H4 (cell line): ENCODE measurements around the gene GPBP1L1. TPM values are rescaled to one million over a fixed set of nuclear protein-coding genes. Genes with fewer than 3 reads are reported as not detected.
"Not testable (repeated sequence)": the region's sequence is repeated elsewhere in the genome, so short reads cannot be mapped to it uniquely, and the experiment has no call there.

Experiments
- DNase-seq: peaks from one replicate; pipeline ENCODE4 v3.0.0-alpha.2; 2015; ENCODE audit warnings: low spot score
- total RNA-seq: library from RNA; depleted of rRNA; stranded (reverse); fragments of >200 nt; shearing (Covaris generic); gene quantifications from 2 replicates; pipeline ENCODE4 v1.2.3, GENCODE V29; 2014

The GPBP1L1 gene
- total RNA-seq, 1 experiment from 2014 or later: 151 TPM

DNA sequence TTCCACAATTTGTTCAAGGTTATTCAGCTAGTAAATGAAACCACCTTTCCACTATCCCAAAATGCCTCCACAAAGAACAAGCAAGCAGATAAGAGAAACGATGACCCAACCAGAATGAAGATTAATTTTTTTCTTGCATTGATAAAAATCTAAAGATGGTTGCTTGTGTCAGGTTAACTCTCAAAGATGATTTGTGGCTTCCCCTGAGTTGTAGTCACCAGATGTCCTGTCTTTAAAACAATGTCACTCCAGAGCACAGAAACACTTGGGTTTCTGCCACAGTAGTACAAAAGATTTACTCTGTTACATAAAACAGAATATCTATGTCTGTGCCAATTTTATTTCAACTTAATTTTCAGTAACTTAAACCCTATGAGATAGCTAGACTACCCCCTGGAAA, 51.1 kb downstream of the GPBP1L1 start:
- no peak for DNase-seq

DNA sequence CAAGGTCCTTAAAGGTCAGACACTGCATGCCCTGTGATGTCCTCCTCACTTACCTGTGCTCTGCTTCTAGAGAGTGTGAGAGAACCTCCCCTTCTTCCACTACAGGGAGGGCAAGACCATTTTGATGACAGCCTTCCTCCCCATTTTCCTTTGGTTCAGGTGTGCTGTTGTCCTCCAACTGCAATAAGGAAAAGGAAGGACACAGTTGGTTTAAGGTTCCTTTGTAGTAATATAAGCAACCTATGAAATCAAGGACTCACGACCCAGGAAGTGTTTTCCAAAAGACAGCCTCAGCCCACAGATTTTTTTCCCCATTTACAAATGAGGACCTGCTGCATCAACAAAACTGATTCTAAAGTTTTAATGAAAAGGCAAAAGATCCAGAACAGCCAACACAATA, 55.9 kb downstream of the GPBP1L1 start:
- DNase-seq: no peak

DNA sequence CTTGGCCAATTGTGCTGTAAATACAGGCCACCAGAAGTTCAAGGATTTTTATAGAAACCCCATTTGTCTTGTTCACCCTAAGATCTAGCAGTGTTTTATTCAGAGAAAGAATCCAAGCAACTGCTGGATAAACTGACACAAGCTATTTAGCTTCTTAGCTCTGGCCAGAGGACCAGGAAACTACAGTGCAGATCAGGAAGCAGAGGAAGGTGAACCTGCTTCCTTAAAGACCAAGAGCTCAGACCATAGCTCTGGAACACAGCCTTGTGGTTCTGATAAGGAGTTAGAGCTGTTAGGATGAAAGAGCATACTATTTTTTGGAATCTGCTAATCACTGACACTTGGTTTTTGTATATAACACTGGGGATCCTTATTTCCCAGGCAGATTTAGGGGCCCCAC, 57.3 kb downstream of the GPBP1L1 start:
- DNase-seq: no peak

DNA sequence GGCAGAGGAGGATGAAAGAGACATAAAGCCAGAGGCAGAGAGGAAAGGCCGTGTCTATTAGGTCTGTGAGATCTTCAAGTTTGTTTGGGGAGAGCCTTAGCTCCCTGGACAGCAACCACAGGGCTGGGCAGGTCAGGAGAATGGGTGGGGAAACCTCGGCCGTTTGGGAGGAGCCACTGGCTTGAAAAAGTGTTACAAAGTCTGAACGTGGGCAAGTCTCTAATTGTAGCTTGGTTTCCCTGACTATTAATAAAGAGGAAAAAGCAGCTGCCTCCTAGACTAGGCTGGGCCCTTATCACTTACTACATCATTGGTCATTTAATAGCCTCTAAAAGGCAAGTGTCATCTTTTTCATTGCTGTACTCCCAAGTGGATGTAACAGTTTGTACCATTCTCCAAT, 62.4 kb downstream of the GPBP1L1 start, which contains the start of gene CCDC17:
TSS of gene CCDC17 (minus strand) at position 83 of the 400 bp plus-strand sequence. CDS start 145 bp downstream, outside the sequence.
- DNase-seq: no peak

DNA sequence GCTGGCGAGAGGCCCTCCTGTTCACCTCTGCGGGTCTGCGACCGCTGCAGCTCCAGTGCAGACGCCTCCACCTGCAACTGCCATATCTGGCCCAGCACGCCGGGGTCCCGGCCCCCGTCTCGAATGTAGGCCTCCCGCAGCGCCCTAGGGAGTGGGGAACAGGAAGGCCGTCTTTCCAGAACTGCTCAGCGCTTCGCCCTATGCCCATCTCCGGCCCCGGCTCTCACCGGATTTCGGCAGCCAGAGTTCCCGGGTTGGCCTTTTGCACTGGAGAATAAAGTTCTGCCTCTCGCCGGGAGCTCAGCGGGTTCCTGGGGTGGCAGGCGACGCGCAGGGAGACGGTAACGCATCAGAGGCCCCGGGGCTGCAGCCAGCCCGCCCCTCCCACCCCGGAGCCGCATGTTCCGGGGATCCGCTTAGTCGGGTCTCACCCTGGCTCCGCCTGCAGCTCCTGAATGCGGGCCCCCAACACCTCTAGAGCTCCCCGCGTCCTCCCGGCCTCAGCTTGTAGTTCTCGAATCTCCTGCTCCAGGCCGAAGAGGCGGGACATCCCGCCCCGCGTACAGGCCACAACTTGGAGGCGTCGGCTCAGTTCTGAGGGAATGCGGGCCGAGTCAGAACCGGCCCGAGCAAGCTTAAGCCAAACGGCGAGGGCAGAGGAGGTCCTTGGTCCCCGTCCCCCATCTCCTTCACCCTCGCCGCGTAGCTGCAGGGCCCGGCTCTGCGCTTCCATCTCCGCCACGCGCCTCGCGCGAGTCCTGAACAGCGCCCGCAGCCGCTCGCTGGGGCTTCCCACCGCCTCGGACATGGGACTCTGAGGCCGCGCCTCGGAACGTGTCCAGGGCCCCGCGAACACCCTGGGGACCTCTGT, 63.6 kb downstream of the GPBP1L1 start:
- DNase-seq: no peak

DNA sequence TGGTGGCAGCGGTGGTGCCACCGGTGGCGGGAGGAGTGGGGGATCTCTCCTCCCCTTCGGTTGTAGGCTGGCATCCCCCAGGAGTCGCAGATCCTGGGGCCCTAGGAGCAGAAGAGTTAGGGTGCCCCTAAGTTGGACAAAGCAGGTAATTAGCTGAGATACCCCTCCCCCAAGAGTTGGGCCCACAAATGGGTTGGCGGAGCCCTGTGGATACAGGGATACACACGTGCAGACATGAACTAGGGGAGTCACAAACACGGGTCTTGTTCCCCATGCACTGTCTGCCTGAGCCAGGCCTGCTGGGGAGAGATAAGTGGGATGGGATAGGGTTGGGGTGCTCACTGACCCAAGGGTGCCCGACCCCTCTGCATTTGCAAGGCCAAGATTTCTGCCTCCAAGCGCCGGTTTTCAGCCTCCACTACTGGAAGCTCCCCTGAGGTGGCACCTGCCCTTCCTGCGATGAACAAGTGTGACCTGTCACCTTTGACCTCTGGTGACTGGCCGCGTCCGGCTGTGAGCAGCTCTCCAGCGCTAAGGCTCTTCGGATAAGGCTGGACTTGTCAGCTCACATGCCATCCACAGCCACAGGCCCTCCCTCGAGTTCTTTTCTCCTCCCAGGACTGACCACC, 64.3 kb downstream of the GPBP1L1 start:
- DNase-seq: no peak

DNA sequence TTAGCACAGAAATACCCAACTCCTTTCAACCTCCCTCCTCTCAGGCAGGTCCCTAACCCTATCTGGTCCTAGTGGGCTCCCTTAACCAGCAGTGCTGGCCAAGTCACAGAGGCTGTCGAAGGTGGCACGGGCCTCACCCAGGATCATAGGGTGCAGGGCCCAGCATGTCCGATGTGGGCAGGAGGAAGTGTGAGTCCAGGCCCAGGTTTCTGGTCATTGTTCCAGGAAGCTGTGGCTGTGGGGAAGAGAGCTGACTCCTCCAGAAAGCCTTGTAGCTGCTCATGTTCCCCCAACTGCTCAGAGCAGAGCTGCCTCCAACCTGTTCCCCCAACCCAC, 64.9 kb downstream of the GPBP1L1 start:
- DNase-seq: no peak

DNA sequence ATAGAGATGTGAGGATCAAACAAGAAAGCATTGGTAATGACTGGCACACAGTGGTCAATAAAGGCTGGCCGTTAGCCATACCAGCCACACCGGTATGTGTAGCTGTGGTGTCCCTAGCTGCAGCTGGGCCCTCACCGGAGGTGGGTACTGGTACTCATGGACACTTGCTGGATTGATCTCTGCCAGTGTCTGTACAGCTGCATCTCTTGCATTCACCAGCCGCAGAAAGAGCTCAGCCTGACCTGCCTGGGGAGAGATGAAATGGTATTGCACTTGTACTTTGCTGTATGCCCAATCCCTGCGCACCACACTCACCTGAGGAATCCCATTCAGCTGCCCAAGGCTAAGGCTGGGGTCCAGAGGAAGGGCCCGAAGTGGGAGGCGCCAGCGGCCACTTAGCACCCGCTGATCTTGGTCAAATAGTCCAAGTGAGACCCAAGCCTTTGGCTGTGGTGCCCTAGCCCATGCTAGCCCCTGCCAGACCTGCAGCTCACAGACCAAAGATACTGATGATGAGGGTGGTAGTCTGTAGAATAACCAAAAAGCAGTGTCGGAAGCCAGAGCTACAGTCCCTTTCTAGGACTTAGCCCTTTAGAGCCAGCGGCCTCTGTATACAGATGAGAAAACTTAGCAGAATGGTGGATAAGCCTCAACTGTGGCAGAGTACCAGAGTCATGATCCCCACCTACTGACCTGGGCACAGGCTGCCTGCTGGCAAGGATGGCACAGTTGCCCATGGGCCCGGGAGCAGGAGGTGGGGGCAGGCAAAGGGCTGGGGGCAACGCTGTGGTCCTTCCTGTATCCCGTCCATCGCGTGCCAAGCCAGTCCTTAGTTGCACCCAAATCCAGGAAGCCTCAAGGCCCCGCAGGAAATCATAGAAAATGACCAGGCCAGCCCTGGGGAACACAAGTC, 65.5 kb downstream of the GPBP1L1 start:
- DNase-seq: no peak

DNA sequence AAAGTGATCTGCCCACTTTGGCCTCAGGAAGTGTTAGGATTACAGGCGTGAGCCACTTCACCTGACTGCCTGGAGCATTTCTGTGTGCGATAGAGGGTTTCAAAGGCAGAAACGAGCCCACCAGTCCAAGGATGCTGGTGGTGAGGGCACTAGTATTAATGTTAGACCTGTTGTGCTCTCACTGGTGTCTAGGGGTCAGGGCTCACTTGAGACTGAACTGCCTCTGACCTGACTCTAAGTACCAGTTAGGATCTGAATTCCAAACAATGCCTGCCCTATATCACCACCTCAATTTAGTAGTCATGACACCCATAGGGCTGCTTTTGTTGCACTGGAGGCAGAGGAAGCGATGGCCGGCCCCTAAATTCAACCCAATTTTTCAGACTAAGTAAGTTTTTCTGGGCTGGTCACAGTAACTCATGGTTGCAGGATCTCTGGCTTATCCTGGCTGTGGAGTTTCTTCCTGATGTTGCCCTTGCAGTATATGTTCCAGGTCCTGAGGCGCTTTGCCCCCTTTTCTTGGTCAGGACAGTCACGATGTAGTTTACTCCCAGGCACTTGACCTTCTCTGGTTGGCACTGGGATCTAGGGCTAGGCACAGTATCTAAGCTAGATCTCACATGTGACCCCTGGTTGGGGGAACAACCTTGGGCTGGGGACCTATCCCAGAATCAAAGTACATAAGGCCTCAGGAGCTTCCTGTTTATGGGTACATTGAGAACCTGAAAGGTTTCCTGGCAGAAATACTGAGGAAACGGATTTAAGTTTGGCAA, 67.0 kb downstream of the GPBP1L1 start:
- DNase-seq: no peak

DNA sequence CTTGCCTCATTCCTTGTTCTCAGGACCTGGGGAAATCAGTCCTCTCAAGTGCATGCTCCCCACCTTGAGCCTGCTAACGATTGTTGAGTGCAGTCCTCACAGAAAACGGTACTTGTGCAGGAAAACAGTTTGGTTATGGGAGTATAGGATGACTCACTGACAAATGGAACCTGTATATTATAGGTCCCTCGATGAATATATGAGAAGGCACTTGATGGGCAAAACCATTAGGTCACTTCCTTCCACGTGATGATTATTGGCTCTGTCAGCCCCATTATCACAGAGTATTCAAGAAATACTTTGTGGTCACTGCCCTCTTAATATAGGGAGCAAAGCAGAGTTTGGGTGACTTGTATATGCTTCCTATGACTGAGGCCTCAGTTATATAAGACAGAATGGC, 68.7 kb downstream of the GPBP1L1 start:
- DNase-seq: no peak

DNA sequence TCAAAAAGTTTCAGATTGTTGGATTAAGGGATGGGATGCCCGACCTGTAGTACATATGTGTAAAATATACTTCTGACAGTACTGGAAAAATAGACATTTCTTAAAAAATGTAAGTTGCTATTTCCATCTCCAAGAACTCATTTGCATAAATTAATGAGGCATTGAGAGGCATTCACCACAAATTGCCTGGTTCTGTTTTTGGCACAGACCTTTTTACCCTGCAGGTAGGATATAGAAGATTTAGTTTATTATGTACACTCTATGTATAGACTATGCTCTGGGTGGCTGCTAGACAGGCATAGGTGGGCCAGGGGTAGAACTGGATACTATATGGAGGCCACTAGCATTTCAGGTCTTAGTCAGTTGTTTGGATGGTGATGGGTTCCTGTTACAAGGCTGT, 70.4 kb downstream of the GPBP1L1 start:
- DNase-seq: no peak

DNA sequence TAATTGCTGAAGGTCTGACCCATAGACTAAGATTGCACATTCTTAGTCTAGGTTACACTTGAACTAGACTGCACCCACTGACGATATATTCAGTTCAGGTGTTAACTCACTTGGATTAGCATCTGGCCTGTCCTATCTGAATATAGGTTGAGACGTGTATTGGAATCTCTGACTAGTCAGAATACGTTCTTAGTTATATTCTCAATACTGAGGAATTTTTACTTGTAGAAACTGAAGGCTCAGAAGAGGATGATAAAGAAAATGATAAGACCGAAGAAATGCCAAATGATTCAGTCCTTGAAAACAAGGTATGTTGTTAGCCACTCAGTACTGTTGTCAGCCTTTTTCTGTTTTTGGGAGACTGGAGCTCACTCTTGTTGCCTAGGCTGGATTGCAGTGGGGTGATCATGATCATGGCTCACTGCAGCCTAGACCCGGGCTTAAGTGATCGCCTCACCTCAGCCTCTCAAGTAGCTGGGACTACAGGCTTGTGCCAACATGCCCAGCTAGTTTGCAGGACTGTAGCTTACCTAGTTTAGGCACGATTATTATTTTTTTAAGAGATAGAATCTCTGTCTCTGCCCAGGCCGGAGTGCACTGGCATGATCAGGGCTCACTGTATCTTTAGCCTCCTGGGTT, 73.3 kb downstream of the GPBP1L1 start:
- no peak for DNase-seq

DNA sequence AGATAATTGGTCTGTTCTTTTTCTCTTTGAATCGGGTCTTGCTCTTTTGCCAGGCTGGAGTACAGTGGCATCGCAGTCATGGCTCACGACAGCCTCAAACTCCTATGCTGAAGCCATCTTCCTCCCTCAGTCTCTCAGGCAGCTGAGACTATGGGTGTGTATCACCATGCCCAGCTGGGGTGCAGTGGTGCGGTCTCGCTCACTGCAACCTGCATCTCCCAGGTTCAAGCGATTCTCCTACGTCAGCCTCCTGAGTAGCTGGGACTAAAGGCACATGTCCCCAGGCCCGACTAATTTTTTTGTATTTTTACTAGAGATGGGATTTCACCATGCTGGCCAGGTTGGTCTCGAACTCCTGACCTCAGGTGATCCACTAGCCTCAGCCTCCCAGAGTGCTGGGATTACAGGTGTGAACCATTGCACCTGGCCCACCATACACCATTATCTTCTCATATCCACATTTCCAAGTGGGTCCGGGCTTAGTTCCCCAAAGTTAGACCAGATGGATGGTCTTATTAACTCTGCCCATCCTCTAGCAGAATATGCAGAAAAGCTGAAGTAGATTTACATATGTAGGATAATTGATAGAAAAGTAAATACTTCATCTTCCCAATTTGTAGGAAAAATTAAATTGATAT, 75.6 kb downstream of the GPBP1L1 start:
- DNase-seq: no peak

DNA sequence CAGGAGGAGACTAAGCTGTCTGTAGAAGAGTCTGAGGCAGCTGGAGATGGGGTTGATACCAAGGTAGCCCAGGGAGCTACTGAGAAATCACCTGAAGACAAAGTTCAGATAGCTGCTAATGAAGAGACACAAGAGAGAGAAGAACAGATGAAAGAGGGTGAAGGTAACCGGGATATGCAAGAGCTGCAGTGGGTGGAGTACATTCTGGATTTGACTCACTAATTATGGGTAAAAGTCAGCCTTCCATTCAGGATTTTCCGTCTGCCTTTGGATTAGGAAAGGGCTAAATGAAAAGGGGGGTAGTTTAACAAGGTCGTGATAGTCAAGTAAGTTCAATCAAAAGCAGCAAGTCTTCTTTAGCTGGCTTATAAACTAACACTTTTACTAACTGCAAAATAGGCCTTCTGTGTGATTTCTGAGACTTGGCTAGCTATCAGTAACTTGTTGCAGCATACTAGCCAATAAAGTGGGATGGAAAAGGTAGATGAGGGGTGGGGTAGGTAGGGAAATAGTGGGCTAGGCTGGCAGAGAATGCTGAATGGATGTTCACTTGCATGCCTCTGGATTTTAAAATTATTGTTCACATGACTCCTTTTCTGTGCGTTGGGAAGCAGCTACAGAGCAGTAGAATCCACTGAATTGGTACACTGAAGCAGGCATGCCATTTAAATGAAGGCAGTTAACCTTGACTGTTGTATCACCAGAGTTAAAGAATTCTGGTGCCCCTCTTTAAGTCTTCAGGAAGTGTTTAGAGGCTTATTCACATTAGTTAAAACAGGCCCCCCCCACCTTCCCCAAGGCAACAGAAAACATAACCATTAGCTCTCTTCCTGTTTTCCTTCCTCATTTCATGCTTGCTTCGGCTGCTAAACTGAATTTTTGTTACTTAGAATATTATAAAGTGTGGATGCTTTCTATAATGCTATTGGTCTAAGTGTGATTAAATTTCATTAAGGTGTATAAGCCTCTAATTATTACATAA, 77.9 kb downstream of the GPBP1L1 start:
- DNase-seq: no peak

DNA sequence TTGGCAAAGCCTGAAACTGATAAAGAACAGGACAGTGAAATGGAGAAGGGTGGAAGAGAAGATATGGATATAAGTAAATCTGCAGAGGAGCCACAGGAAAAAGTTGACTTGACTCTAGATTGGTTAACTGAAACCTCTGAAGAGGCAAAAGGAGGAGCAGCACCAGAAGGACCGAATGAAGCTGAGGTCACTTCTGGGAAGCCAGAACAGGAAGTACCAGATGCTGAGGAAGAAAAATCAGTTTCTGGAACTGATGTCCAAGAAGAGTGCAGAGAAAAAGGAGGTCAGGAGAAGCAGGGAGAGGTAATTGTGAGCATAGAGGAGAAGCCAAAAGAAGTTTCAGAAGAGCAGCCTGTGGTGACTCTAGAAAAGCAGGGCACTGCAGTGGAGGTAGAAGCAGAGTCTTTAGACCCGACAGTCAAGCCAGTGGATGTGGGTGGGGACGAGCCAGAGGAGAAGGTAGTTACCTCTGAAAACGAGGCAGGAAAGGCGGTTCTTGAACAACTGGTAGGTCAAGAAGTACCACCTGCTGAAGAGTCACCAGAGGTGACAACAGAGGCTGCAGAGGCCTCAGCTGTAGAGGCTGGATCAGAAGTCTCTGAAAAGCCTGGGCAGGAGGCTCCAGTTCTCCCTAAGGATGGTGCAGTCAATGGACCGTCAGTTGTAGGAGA, 78.8 kb downstream of the GPBP1L1 start:
- DNase-seq: no peak

DNA sequence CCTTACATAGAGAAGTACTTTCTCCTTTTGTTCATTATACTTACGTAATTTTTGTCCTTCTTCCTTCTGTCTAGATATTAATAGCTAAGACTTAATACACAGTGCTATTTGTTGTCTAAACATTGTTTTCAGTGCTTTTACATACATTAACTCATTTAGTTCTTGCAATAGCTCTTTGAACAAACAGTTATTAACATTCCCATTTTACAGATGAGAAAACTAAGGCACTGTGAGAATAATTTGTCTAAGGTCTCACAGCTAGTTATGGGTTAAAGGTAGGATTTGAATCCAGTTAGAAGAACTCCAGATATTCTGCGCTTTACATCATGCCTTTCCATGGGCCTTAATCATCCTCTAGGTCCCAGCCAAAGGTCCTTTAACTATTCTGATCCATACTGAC, 82.1 kb downstream of the GPBP1L1 start:
- DNase-seq: no peak

DNA sequence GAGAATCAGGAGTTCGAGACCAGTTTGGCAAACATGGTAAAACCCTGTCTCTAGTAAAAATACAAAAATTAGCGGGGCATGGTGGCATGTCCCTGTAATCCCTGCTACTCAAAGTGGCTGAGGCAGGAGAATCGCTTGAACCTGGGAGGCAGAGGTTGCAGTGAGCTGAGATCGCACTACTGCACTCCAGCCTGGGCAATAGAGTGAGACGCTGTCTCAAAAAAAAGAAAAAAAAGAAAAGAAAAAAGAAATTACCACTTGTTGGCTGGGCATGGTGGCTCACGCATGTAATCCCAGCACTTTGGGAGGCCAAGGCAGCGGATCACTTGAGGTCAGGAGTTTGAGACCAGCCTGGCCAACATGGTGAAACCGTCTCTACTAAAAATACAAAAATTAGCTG, 89.6 kb downstream of the GPBP1L1 start:
- not testable (repeated sequence) for DNase-seq

DNA sequence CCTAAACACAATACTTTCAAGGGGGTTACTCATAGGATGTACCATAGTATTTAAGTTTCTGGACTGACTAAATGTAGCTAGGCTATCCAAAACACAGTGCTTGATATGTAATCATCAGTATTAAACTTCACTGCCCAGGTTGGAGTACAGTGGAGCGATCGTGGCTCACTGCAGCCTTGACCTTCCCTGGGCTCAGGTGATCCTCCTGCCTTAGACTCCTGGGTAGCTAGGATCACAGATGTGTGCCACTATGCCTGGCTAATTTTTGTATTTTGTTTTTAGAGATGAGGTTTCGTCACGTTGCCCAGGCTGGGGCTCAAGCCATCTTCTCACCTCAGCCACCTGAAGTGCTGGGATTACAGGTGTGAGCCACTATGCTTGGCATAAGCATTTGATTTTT, 91.9 kb downstream of the GPBP1L1 start:
- no peak for DNase-seq

DNA sequence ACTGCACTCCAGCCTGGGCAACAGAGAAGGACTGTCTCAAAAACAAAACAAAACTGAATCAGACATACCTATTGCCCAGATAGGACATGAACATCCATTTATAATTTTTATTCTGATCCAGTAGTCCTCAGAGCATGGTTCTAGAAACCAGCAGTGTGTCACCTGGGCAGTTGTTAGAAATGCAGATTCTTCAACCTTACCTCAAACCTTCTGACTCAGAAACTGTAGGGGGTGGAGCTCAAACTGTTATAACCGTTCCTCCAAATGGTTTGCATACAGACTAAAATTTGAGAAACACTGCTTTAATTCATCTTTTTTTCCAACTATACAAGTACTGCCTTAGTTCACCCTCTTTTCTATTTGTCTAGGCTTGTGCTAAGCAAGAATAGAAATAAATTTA, 96.5 kb downstream of the GPBP1L1 start:
- DNase-seq: no peak
